SU-DHL-6 (cell line): ENCODE data around the gene CR2.
"Not testable (repeated sequence)": the region's sequence is repeated elsewhere in the genome, so short reads cannot be mapped to it uniquely, and the experiment has no call there.

Experiments used
- H2AFZ ChIP-seq: fragments of 200-600 bp; sonication (generic); 2 replicates; pipeline ENCODE4 v1.6.1; 2014; ENCODE audit warnings: low read depth, mild to moderate bottlenecking, moderate library complexity, mixed read lengths, antibody characterized with exemption, low read length; ENCODE audit not compliant: severe bottlenecking
- H3F3A ChIP-seq: fragments of 200-600 bp; shearing (Covaris generic); 2 replicates; pipeline ENCODE4 v1.6.0; 2016; ENCODE audit warnings: antibody characterized with exemption, mild to moderate bottlenecking; ENCODE audit not compliant: insufficient read depth
- H3K27ac ChIP-seq: fragments of 200-600 bp; sonication (generic); 2 replicates; pipeline ENCODE4 v1.5.1; 2016; ENCODE audit warnings: low read depth, mild to moderate bottlenecking, low read length, moderate library complexity, mixed read lengths
- H3K27me3 ChIP-seq: fragments of 200-600 bp; sonication (generic), shearing (Covaris generic); 2 replicates; pipeline ENCODE4 v1.6.0; 2014; ENCODE audit warnings: mild to moderate bottlenecking, low read length
- H3K36me3 ChIP-seq: fragments of 200-600 bp; sonication (generic); 2 replicates; pipeline ENCODE4 v1.6.1; 2014; ENCODE audit warnings: mild to moderate bottlenecking, low read length, mixed read lengths
- H3K4me2 ChIP-seq: fragments of 300-600, 200-600 bp; shearing (Covaris generic), sonication (generic); 2 replicates; pipeline ENCODE4 v1.6.0; 2014; ENCODE audit warnings: low read length, low read depth, mild to moderate bottlenecking; ENCODE audit not compliant: poor library complexity, severe bottlenecking
- H3K4me3 ChIP-seq: fragments of 200-600 bp; sonication (generic); 2 replicates; pipeline ENCODE4 v1.5.1; 2014; ENCODE audit warnings: antibody characterized with exemption, low read length, mild to moderate bottlenecking, mixed read lengths; ENCODE audit not compliant: insufficient read depth, poor library complexity, severe bottlenecking
- H3K79me2 ChIP-seq: fragments of 200-600 bp; sonication (generic); 2 replicates; pipeline ENCODE4 v1.6.1; 2014; ENCODE audit warnings: mild to moderate bottlenecking, low read length, moderate library complexity; ENCODE audit not compliant: insufficient read depth
- H3K9ac ChIP-seq: fragments of 200-600 bp; sonication (generic); 2 replicates; pipeline ENCODE4 v1.7.0; 2014; ENCODE audit warnings: mild to moderate bottlenecking, low read length
- H3K9me2 ChIP-seq: fragments of 200-600 bp; sonication (generic); replicated peaks from 2 replicates; pipeline ENCODE4 v1.6.1; 2014; ENCODE audit warnings: low read length; ENCODE audit not compliant: insufficient read depth
- H3K9me3 ChIP-seq: fragments of 200-600 bp; sonication (generic); 2 replicates; pipeline ENCODE4 v1.6.1; 2014; ENCODE audit warnings: low read length, mixed read lengths; ENCODE audit not compliant: insufficient read depth
- H4K20me1 ChIP-seq: fragments of 200-600 bp; sonication (generic); 2 replicates; pipeline ENCODE4 v1.6.1; 2014; ENCODE audit warnings: low read depth, mild to moderate bottlenecking, antibody characterized with exemption, low read length, moderate library complexity, mixed read lengths
- EZH2phosphoT487 ChIP-seq: fragments of 200-600 bp; sonication (generic), shearing (Covaris generic); conservative IDR thresholded peaks from 2 replicates; pipeline ENCODE4 v1.6.1; 2018; ENCODE audit warnings: mild to moderate bottlenecking, antibody characterized with exemption, low read length, moderate library complexity, mixed read lengths
- TF ChIP-seq, protein P1 (sequence below): fragments of 200-600 bp; sonication (generic); IDR thresholded peaks from one replicate; pipeline ENCODE4 v1.5.1; 2017; ENCODE audit warnings: antibody characterized with exemption, mild to moderate bottlenecking, low read length, moderate library complexity; ENCODE audit not compliant: insufficient read depth, poor library complexity, severe bottlenecking

CR2 gene

DNA sequence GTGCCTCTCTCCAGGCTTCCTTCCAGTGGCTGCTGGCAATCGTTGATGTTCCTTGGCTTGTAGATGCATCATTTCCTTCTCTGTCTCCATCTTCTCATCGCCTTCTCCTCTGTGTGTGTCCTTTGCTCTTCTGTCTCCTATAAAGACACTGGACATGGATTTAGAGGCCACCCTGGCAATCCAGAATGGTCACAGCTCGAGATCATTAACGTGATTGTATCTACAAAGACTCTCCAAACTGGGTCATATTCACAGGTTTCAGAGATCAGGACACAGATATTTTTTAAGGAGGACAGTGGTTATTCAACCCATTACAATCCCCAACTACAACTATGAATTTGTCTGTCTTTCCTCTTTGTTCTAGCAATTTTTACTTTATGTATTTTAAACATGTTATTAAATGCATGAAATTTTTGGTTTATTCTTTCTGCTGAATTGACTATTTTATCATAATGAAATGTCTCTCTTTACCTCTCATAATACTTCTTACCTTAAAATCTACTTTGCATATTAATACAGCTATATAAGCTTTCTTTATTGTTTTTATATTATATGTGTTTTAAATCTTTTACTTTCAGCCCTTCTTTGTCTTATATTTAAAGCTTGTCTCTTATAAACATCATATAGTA is 64.6 kb downstream of the CR2 start:
- Histone ChIP-seq H3K9me2 (no peaks in the 10 kb centered on the region), H4K20me1 (no peaks in the 10 kb centered on the region), H3K36me3 (no peaks in the 10 kb centered on the region), H3K4me2 (no peak overlapping the region), H3K9me3 (no peaks in the 10 kb centered on the region), H3K79me2 (no peaks in the 10 kb centered on the region), H3K4me3 (no peak overlapping the region), H3F3A (no peaks in the 10 kb centered on the region), H3K27ac (no peak overlapping the region), H3K9ac (no peak overlapping the region), H2AFZ (no peak overlapping the region), H3K27me3 (no peaks in the 10 kb centered on the region)
- TF ChIP-seq, protein P1, sequence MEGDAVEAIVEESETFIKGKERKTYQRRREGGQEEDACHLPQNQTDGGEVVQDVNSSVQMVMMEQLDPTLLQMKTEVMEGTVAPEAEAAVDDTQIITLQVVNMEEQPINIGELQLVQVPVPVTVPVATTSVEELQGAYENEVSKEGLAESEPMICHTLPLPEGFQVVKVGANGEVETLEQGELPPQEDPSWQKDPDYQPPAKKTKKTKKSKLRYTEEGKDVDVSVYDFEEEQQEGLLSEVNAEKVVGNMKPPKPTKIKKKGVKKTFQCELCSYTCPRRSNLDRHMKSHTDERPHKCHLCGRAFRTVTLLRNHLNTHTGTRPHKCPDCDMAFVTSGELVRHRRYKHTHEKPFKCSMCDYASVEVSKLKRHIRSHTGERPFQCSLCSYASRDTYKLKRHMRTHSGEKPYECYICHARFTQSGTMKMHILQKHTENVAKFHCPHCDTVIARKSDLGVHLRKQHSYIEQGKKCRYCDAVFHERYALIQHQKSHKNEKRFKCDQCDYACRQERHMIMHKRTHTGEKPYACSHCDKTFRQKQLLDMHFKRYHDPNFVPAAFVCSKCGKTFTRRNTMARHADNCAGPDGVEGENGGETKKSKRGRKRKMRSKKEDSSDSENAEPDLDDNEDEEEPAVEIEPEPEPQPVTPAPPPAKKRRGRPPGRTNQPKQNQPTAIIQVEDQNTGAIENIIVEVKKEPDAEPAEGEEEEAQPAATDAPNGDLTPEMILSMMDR: no peak
- no peak for TF ChIP-seq EZH2phosphoT487

DNA sequence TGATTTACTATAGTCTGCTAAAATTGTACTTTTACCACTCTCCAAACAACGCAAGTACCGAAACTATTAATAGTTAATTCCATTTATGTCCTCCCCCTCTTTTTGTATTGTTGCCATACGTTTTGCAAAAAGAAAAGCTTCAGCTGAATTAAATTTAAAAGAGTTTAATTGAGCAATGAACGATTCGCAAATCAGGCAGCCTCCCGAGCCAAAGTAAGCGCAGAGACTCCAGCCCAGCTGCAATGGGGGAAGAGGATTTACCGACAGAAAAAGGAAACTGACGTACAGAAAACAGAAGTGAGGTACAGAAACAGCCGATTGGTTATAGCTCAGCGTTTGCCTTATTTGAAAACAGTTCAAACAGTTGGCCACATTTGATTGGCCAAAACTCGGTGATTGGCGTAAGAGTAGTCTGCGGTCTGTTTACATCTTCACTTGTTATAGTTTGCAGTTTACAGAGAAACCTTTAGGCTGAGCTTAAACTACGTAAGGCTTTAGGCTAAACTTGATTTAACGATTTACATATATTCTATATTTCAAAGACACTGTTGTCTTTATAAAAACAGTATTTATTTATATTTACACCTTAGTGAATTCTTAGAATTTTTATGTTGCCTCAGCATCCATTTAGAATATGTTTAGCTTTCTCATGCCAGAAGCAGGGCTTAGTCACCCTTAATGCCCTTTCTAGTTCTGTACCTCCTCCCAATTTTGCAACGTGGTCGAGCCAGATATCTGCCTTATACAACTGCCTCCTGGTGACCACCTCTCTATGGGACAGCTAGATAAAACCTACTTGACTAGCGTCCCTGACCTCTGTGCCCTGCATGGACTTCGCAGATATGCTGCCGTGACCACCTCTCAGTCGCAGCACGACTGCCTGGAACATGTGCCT is 65.6 kb downstream of the CR2 start:
- Histone ChIP-seq H3K4me3 (no peak overlapping the region), H3K4me2 (no peak overlapping the region), H2AFZ (no peak overlapping the region)

DNA sequence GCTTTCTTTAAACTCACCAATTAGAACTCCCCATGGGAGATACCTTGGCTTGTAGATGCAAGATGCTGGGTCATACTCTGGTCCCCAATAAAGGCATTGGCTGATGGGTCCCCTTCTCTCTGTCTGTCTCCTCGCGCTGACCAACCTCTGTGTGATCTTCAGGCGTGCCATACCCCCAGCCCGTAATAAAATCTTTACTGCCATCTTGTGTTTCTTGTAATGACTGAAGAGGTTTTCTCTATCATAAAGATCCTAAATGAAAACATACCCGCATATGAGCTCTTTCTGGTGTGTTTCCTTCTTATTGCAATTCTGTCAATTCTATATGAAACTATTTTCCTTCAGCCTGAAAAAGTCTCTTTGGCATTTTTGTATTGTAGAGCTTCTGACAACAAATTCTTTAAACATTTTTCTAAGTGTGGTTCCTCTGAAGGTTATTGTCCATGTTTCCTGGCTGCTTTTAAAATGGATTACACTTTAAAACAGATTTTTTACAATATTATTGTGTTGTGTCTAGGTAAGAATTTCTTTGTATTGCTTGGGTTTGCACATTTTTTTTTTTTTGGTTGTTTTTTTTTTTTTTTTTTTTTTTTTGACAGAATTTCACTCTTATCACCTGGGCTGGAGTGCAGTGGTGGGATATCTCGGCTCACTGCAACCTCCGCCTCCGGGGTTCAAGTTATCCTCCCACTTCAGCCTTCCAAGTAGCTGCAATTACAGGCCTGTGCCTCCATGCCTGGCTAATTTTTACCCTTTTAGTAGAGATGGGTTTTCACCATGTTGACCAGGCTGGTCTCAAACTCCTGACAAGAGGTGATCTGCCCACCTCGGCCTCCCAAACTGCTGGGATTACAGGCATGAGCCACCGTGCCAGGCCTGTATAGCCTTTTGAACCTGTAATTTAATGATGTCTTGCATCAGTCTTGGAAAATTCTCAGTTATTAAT is 66.5 kb downstream of the CR2 start:
- not testable (repeated sequence) for H3K27ac ChIP-seq, H3K79me2 ChIP-seq, H3K4me3 ChIP-seq, H3K27me3 ChIP-seq, H2AFZ ChIP-seq, H3K9me2 ChIP-seq, H4K20me1 ChIP-seq, H3K9ac ChIP-seq, H3K4me2 ChIP-seq, H3F3A ChIP-seq, H3K36me3 ChIP-seq, H3K9me3 ChIP-seq

More for the DNA sequence above, 65.6 kb downstream of the CR2 start:
- H3K27me3 ChIP-seq: no peaks in the 10 kb centered on the region
- H3K36me3 ChIP-seq: no peaks in the 10 kb centered on the region
- no peak for TF ChIP-seq EZH2phosphoT487
- TF ChIP-seq, protein P1: no peak
- no peaks in the 10 kb centered on the region for H3K9me3 ChIP-seq
- no peaks in the 10 kb centered on the region for H3K9me2 ChIP-seq
- no peak overlapping the region for H3K9ac ChIP-seq
- no peaks in the 10 kb centered on the region for H3K79me2 ChIP-seq
- no peaks in the 10 kb centered on the region for H4K20me1 ChIP-seq
- H3F3A ChIP-seq: no peaks in the 10 kb centered on the region
- H3K27ac ChIP-seq: no peak overlapping the region

DNA sequence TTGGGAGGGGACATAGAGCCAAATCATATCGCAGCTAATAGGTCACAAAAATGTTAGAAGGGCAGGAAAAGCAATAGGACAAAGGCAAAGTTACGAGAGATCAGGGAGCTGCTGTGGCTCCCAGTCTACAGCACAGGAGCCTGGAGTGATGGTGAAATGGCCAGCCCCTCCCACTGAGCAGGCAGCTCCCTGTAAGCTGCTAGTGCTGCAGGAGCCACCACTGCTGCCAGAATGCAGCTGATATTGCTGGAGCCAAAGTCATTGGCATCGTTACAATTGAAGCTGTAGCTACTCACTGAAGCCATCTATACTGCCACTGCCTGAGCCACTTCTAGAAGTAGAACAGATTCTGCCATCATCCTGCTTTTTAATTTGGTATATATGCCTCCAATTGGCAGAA is 71.1 kb downstream of the CR2 start:
- not testable (repeated sequence) for H3K27me3 ChIP-seq, H3K9me2 ChIP-seq, H3K27ac ChIP-seq, H3K79me2 ChIP-seq, H3K4me3 ChIP-seq, H3K36me3 ChIP-seq, H2AFZ ChIP-seq, H3K4me2 ChIP-seq, H3K9ac ChIP-seq, H4K20me1 ChIP-seq, H3K9me3 ChIP-seq, H3F3A ChIP-seq

DNA sequence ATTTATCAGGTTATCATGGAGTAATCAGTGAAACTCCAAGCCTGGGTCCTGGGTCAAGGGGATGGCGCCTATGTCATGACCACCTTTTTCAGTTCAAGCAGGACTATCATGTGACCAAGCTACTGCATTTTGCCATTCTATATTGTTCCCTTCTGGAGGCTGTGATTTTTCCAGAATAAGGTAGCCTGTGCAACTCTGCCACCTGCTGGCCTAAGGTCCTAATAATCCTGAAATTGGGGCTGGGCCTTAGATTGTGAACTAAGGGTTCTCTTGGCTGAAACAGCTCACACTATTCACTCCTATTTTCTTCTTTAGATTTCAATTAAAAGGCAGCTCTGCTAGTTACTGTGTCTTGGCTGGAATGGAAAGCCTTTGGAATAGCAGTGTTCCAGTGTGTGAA is 74.3 kb downstream of the CR2 start:
- H3K9me2 ChIP-seq, H3F3A ChIP-seq, H3K79me2 ChIP-seq, H3K4me3 ChIP-seq, H4K20me1 ChIP-seq, H2AFZ ChIP-seq, H3K9ac ChIP-seq, H3K4me2 ChIP-seq, H3K9me3 ChIP-seq, H3K27ac ChIP-seq, H3K36me3 ChIP-seq, H3K27me3 ChIP-seq: not testable (repeated sequence)

DNA sequence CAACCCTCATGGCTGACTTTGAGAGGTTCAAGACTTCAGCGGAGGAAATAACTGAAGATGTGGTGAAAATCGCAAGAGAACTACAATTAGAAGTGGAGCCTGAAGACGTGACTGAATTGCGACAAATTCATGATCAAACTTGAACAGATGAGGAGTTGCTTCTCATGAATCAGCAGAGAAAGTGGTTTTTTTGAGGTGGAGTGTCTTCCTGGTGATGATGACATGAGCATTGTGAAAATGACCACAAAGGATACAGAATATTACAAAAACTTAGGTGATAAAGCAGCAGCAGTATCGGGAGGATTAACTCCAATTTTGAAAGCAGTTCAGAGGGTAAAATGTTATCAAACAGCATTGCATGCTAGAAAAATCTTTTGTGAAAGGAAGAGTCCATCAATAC is 82.1 kb downstream of the CR2 start:
- H3K4me2 ChIP-seq, H3K79me2 ChIP-seq, H3K9me3 ChIP-seq, H2AFZ ChIP-seq, H3K4me3 ChIP-seq, H4K20me1 ChIP-seq, H3K27me3 ChIP-seq, H3K9ac ChIP-seq, H3F3A ChIP-seq, H3K9me2 ChIP-seq, H3K27ac ChIP-seq, H3K36me3 ChIP-seq: not testable (repeated sequence)
